GM12878 (cell line): ENCODE results near the gene PLB1. TPM values are rescaled to one million over a fixed set of nuclear protein-coding genes. Genes with fewer than 3 reads are reported as not detected.

Source experiments
- ATAC-seq: fragments of 200-7000 bp; cut with Tn5 transposase; 3 replicates; pipeline ENCODE4 v1.9.1; 2020; ENCODE audit warnings: mild to moderate bottlenecking, moderate library complexity
- BruUV-seq: library from RNA; stranded (reverse); fragments of 400-500 nt; replicated peaks from 2 replicates; lab custom pipeline; 2021; lab: Mats Ljungman, UMichigan
- CTCF ChIA-PET: fragments of 300-600 bp; sonication (Branson Sonifier 250); formaldehyde crosslinking; extraction: SDS; loops from one replicate; lab custom pipeline; 2021; ENCODE audit warnings: inconsistent platforms; lab: Yijun Ruan, JAX
- POLR2A ChIA-PET: fragments of 350-600 bp; formaldehyde crosslinking; extraction: SDS; loops from one replicate; lab custom pipeline; 2021; ENCODE audit warnings: inconsistent platforms; lab: Charles Lee
- RAD21 ChIA-PET: fragments of 300-600 bp; sonication (Branson Sonifier 250); formaldehyde crosslinking; loops from one replicate; lab custom pipeline; 2023; ENCODE audit warnings: antibody characterized with exemption; ENCODE audit not compliant: unreplicated experiment; lab: Charles Lee
- SMC1A ChIA-PET: fragments of 300-600 bp; sonication (Branson Sonifier 250); formaldehyde crosslinking; loops from one replicate; lab custom pipeline; 2023; ENCODE audit not compliant: unreplicated experiment, uncharacterized antibody; lab: Charles Lee
- DNase-seq: peaks from one replicate; pipeline ENCODE4 v3.0.0-alpha.2; 2011; ENCODE audit warnings: low read depth, low spot score
- FAIRE-seq: peaks from 3 replicates; lab custom pipeline; 2011; peaks lifted over from hg19 to GRCh38; lab: Jason Lieb, UNC
- H2AFZ ChIP-seq: 2 replicates; pipeline ENCODE4 v1.6.0; 2011; ENCODE audit warnings: low read depth, low read length, control low read depth; ENCODE audit not compliant: control insufficient read depth
- H3K27ac ChIP-seq: 2 replicates; pipeline ENCODE4 v1.5.1; 2011; ENCODE audit warnings: control low read depth; ENCODE audit not compliant: control insufficient read depth, insufficient read depth
- H3K27me3 ChIP-seq, 2 experiments: replicated peaks in 1 of 2; 2 replicates each; pipeline versions ENCODE4 v1.6.0 to v1.6.1; 2011; ENCODE audit warnings: low read length in 1 of 2; ENCODE audit not compliant: control insufficient read depth in 2 of 2, insufficient read depth in 2 of 2
- H3K36me3 ChIP-seq, 2 experiments: 2 replicates each; pipeline ENCODE4 v1.5.1; 2011; ENCODE audit warnings: low read length in 1 of 2; ENCODE audit not compliant: control insufficient read depth in 2 of 2, insufficient read depth in 2 of 2
- H3K4me1 ChIP-seq: 2 replicates; pipeline ENCODE4 v1.6.1; 2011; ENCODE audit warnings: mild to moderate bottlenecking, low read length, moderate library complexity, mixed read lengths; ENCODE audit not compliant: control insufficient read depth, insufficient read depth
- H3K4me2 ChIP-seq: 2 replicates; pipeline ENCODE4 v1.6.0; 2011; ENCODE audit warnings: control low read depth; ENCODE audit not compliant: control insufficient read depth, insufficient read depth
- H3K4me3 ChIP-seq: fragments of 200-600 bp; sonication (generic); 2 replicates; pipeline ENCODE4 v1.5.1; 2016
- H3K79me2 ChIP-seq: 2 replicates; pipeline ENCODE4 v1.6.0; 2011; ENCODE audit warnings: low read length; ENCODE audit not compliant: control insufficient read depth, insufficient read depth
- H3K9ac ChIP-seq: 2 replicates; pipeline ENCODE4 v1.8.0; 2011; ENCODE audit warnings: low read length, control low read depth, mixed read lengths; ENCODE audit not compliant: control insufficient read depth, insufficient read depth
- H3K9me3 ChIP-seq: replicated peaks from 3 replicates; pipeline ENCODE4 v1.5.1; 2011; ENCODE audit warnings: mild to moderate bottlenecking, low read length; ENCODE audit not compliant: control insufficient read depth, insufficient read depth
- H4K20me1 ChIP-seq: 2 replicates; pipeline ENCODE4 v1.6.0; 2011; ENCODE audit not compliant: control insufficient read depth, insufficient read depth
- ATF2 ChIP-seq: IDR thresholded peaks from 2 replicates; pipeline ENCODE4 v1.6.1; 2012; ENCODE audit warnings: low read length, inconsistent platforms
- CBFB ChIP-seq: IDR thresholded peaks from 2 replicates; pipeline ENCODE4 v1.6.1; 2016; ENCODE audit warnings: antibody characterized with exemption, low read depth
- CBX5 ChIP-seq: sonication (generic); IDR thresholded peaks from 2 replicates; pipeline ENCODE4 v1.6.1; 2016; ENCODE audit warnings: low read depth, moderate library complexity, mild to moderate bottlenecking, inconsistent platforms
- CHD1 ChIP-seq: IDR thresholded peaks from 2 replicates; pipeline ENCODE4 v1.6.1; 2012; ENCODE audit warnings: low read depth, low read length, improper control_type of control experiment
- CREM ChIP-seq: IDR thresholded peaks from 2 replicates; pipeline ENCODE4 v1.6.1; 2014; ENCODE audit warnings: antibody characterized with exemption, low read depth
- E2F4 ChIP-seq: IDR thresholded peaks from 2 replicates; pipeline ENCODE4 v1.6.1; 2012; ENCODE audit warnings: low read depth, low read length, improper control_type of control experiment
- EED ChIP-seq: sonication (generic); IDR thresholded peaks from 2 replicates; pipeline ENCODE4 v1.6.1; 2016; ENCODE audit warnings: antibody characterized with exemption, low read depth
- GABPA ChIP-seq: IDR thresholded peaks from 2 replicates; pipeline ENCODE4 v1.6.1; 2014; ENCODE audit warnings: antibody characterized with exemption, low read depth, mild to moderate bottlenecking, inconsistent platforms
- HSF1 ChIP-seq: fragments of 150-350 bp; IDR thresholded peaks from 2 replicates; pipeline ENCODE4 v1.6.1; 2014; ENCODE audit warnings: mild to moderate bottlenecking, low read depth, low read length
- IRF3 ChIP-seq: fragments of 450-650 bp; IDR thresholded peaks from 2 replicates; pipeline ENCODE4 v1.6.1; 2014; ENCODE audit warnings: mild to moderate bottlenecking
- KAT2A ChIP-seq: conservative IDR thresholded peaks from 2 replicates; pipeline ENCODE4 v1.6.1; 2011; ENCODE audit warnings: low read depth, low read length; ENCODE audit not compliant: control insufficient read depth
- MAX ChIP-seq: IDR thresholded peaks from 2 replicates; pipeline ENCODE4 v1.6.1; 2012; ENCODE audit warnings: low read depth, low read length, improper control_type of control experiment
- POLR2AphosphoS5 ChIP-seq: IDR thresholded peaks from 2 replicates; pipeline ENCODE4 v1.6.1; 2011; ENCODE audit warnings: mild to moderate bottlenecking, low read length, inconsistent platforms
- TCF12 ChIP-seq: IDR thresholded peaks from 2 replicates; pipeline ENCODE4 v1.6.1; 2011; ENCODE audit warnings: low read depth, mild to moderate bottlenecking, low read length
- WGBS: methylation state at CpG from one replicate; pipeline ENCODE4 v1.1.6; 2016; ENCODE audit warnings: low lambda C conversion rate; ENCODE audit not compliant: insufficient replicate concordance, insufficient coverage; ENCODE audit errors: missing lambda C conversion rate; 5-methylcytosine and 5-hydroxymethylcytosine counted together
- in situ Hi-C: fragments of 300-500 bp; cut with MboI; formaldehyde crosslinking; loops from 9 replicates; pipeline ENCODE4 v1.14.3; 2018; ENCODE audit warnings: mixed read lengths
- intact Hi-C: fragments of 100-400 bp; cut with micrococcal nuclease; formaldehyde crosslinking; loops from one replicate; pipeline ENCODE4 v1.14.2; 2022; ENCODE audit not compliant: unreplicated experiment
- polyA plus RNA-seq, 11 experiments: library from polyadenylated mRNA; depleted of rRNA in 4 of 11; unstranded in 6 of 11; stranded (reverse) in 5 of 11; fragments of >200 nt; fragmentation: Nextera tagmentation in 4 of 11; fragmentation: Illumina TruSeq in 1 of 11; extraction: Ambion mirVana in 4 of 11; extraction: Trizol in 1 of 11; gene quantifications; 1 replicate in 1 of 11; 2 replicates in 10 of 11; pipeline versions ENCODE4 v1.2.1 to v1.2.3, GENCODE V29; 2011 to 2016; ENCODE audit warnings: inconsistent platforms in 2 of 11, missing spikeins in 2 of 11, low read depth in 1 of 11
- total RNA-seq, 4 experiments: library from RNA; depleted of rRNA in 3 of 4; stranded (reverse); fragments of >200 nt in 3 of 4; fragmentation: Illumina TruSeq in 1 of 4; extraction: Trizol in 1 of 4; gene quantifications; 2 replicates each; pipeline versions ENCODE4 v1.2.1 to v1.2.3, GENCODE V29; 2013 to 2021
- TF ChIP-seq, protein P1 (sequence below): fragments of 450-650 bp; IDR thresholded peaks from 2 replicates; pipeline ENCODE4 v1.6.1; 2017; ENCODE audit warnings: mild to moderate bottlenecking, low read depth, inconsistent platforms; ENCODE audit not compliant: poor library complexity, severe bottlenecking

Gene PLB1
- total and polyA plus RNA-seq, 10 of the 15 experiments (the other 5 are each of a cell fraction or from before 2014, with no cell fraction given) = 0.03 to 0.49 (median 0.28) TPM

DNA sequence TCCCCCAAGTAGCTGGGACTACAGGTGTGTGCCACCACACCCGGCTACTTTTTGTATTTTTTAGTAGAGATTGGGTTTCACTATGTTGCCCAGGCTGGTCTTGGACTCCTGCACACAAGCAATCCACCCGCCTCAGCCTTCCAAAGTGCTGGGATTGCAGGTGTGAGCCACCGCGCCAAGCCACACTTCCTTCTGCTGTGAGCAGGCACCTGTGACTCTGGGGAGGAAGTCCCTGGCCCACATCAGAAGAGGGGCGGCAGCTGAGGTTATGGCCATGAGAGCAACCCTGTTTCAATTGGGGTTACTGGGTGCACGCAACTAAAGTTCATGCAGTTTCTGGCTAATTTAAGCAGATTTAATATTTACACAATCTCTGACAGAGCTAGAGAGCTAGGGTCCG lies 91.0 kb downstream of the PLB1 start (continued):
- TF ChIP-seq, protein P1, sequence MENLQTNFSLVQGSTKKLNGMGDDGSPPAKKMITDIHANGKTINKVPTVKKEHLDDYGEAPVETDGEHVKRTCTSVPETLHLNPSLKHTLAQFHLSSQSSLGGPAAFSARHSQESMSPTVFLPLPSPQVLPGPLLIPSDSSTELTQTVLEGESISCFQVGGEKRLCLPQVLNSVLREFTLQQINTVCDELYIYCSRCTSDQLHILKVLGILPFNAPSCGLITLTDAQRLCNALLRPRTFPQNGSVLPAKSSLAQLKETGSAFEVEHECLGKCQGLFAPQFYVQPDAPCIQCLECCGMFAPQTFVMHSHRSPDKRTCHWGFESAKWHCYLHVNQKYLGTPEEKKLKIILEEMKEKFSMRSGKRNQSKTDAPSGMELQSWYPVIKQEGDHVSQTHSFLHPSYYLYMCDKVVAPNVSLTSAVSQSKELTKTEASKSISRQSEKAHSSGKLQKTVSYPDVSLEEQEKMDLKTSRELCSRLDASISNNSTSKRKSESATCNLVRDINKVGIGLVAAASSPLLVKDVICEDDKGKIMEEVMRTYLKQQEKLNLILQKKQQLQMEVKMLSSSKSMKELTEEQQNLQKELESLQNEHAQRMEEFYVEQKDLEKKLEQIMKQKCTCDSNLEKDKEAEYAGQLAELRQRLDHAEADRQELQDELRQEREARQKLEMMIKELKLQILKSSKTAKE = no peak
- TF ChIP-seq CHD1 (no peak), CBFB (0 out of 2 replicates have a peak, but pooled peaks have one; percentile 59), CREM (peak; percentile 36; the same call in 1 of the 2 replicates), KAT2A (no peak), MAX (no peak)

- 66% methylated on average over 15 of the region's 15 CpGs for WGBS
- POLR2A ChIA-PET = no interaction called here
- no peak for FAIRE-seq
- no peak for TF ChIP-seq EED
- no peak for TF ChIP-seq POLR2AphosphoS5
- TF ChIP-seq CBX5 = no peak
- no peak for TF ChIP-seq IRF3
- no peak for TF ChIP-seq HSF1
- TF ChIP-seq TCF12 = no peak
- no peak for TF ChIP-seq ATF2
- TF ChIP-seq GABPA = no peak
- TF ChIP-seq E2F4 = no peak
Measured at GRCh38 chr2:28587526-28588291, 91.8 kb downstream of the PLB1 start.

More at GRCh38 chr2:28587526-28588291, 91.8 kb downstream of the PLB1 start:
- RAD21 ChIA-PET = no interaction called here
- SMC1A ChIA-PET = interaction anchor here (0.6 kb wide), 1 partner anchor 14 kb away, joined by 3 read pairs; no protein-coding TSS in a partner anchor
- in situ Hi-C loops (no loop called here), intact Hi-C loops (no loop called here)
- Histone ChIP-seq H2AFZ (no peak overlapping the region), H3K36me3 (no peaks in the 10 kb centered on the region), H3K4me1 (peaks cover 7% of the 10 kb centered on the region; the same call in 1 of the 2 replicates), H3K27ac (no peak overlapping the region), H3K27me3 (no peaks in the 10 kb centered on the region), H3K79me2 (no peaks in the 10 kb centered on the region), H3K4me3 (no peak overlapping the region), H3K9ac (no peak overlapping the region), H3K4me2 (no peak overlapping the region; the same call in 1 of the 2 replicates), H3K9me3 (no peaks in the 10 kb centered on the region), H4K20me1 (no peaks in the 10 kb centered on the region)
- ATAC-seq (no peak), DNase-seq (no peak)
- BruUV-seq = no TSS peak
- CTCF ChIA-PET = interaction anchor here (1.6 kb wide), 1 partner anchor 20 kb away, joined by 9 read pairs; no protein-coding TSS in a partner anchor
